ENCODE data around the gene PREB.

- TF ChIP-seq CTCF (conservative IDR thresholded peaks at IDR 0.05) (no peak), EZH2 (IDR thresholded peaks at IDR 0.05; ENCODE audit: low read depth) (no peak)
Measured at GRCh38 chr2:27145682-27146081, 11.2 kb upstream of the PREB start.
